NCI-H2196 (cell line): ENCODE measurements around the gene PRSS50.

Experiments used
- DNase-seq: peaks from one replicate; lab custom pipeline; 2025; ENCODE audit not compliant: unreplicated experiment; lab: John Stamatoyannopoulos, UW

Gene PRSS50

DNA sequence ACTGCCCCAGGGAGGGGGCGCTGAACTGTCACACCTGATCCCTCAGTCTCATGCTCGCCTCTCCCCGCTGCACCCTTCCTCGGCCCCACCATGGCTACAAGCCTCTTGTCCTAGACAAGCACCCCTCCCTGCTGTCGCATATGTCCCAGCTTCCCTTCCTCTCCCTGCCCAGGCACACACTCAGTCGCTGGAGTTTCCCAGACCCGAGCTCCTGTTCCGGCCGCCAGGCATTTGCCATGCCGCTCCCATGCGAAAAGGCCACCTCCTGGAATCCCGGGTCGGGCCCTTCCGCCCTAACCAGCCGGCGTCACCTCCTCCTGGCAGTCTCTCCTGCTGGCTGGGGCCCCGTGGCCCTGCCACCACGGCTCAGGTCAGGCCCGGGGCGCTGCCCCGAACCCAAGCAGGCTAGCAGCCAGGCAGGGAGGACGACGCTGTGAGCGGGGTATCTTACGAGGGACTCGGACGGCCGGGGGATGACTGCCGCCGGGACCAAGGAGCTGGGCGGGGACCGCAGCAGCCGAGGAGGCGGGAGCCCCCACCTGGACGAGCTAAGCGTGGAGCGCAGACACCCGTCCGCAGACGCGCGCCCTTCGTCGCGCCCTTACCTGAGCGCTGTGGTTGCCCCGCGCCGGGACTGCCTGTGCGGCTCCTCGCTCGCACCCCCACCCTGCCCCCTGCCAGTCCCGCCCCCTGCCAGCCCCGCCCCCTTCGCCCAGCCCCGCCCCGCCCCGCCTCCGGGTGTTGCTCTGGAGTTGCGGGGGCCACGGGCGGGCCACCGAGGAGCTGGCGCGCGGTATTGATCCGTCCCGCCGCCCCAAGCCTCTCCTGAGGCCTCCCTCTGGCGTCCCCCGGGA is 24.4 kb downstream of the PRSS50 start, which contains the start of gene ALS2CL:
Gene ALS2CL (minus strand): TSS at position 642 of the 854 bp plus-strand sequence. CDS start 4,239 bp downstream, outside the sequence.
- DNase-seq: no peak

DNA sequence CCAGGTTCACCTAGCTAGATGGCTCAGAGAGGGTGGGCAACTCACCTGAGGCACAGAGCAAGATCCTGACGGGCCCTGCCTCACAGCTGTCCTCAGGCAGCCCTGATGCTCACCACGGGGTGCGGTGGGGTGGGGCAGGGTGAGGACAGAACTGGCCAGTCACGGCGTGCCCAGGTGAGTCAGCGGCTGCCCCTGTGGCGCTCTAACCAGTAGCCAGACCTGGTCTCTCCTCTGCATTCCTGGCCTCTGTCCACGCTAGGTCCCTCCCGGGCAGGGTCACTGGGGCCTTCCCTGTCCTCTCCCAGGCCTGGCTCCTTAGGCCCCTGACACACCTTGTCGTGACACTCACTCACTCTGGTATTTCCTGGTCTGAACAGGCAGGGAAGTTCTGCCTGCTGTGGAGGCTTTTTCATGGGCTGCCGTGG is 25.1 kb downstream of the PRSS50 start:
- DNase-seq: no peak

DNA sequence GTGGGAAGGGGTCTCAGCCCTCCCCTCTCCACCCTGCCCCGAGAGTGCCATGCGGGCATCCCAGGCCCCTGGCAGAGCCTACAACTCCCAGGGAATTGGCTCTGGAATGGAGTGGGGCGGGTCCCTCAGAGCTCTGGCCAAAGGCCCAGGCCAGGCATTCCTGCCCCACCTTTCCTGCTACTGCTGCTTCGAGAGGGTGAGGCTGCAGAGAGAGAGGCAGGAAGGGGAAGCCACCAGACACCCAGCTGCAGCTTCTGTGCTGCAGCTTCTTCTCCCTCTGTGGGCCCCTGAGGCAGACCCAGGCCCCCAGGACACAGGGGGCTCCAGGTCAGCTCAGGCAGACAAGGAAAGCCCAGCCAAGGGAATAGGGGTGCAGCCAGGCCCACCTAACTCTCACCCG is 26.9 kb downstream of the PRSS50 start:
- DNase-seq: no peak

DNA sequence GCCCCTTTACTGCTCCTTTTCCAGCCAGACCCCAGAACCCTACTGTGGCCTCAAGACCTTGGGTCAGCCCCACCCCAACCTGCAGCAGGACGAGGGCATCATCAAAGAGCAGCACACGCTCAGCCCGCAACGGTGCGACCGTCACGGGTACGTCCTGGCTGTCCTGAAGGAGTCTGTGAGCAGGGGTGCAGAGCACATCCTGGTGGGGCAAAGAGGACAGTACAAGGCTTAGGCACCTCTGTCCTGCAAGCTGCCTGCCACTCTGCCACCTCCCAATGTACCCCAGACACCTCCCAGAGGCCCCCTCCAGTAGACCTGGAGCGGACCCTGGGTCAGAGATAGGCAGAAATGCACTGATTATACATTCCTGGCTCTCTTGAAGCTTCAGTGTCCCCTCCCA is 32.2 kb downstream of the PRSS50 start:
- no peak for DNase-seq

DNA sequence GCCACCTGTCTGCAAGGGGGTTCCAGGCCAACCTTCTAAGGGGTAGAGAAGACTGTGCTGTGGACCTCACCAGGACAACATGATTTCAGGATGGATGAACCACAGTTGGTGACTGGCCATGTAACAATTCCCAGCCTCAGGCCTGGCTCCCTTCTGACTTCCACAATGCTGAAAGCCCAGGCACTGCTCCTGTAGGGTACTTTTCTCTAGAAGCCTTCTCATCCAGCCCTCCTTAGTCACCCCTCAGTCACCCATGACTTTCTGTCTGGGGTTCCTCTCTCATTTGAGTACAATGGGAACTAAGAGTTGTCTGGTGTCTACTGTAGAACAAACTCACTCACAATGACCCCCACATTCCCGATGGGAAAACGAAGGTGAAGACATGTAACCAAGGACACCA is 32.8 kb downstream of the PRSS50 start:
- no peak for DNase-seq

DNA sequence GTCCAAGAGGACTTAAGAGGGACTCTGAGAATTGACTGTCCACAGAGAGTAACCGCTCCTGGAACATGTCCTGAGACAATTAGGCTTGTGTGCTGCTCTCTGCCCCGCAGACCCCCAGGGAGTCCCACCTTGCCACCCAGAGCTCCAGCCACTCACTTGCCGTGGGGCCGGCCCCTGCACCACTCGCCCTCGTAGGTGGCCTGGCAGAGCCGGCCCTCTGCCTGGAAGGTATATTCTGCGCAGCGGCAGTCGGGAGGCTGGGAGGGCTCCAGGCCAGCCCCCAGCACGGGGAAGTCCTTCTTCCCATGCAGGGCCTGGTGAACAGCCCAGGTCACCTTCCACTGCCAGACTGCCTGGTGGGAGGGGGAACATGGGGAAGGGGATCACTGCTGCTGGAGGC is 34.7 kb downstream of the PRSS50 start:
- DNase-seq: no peak

DNA sequence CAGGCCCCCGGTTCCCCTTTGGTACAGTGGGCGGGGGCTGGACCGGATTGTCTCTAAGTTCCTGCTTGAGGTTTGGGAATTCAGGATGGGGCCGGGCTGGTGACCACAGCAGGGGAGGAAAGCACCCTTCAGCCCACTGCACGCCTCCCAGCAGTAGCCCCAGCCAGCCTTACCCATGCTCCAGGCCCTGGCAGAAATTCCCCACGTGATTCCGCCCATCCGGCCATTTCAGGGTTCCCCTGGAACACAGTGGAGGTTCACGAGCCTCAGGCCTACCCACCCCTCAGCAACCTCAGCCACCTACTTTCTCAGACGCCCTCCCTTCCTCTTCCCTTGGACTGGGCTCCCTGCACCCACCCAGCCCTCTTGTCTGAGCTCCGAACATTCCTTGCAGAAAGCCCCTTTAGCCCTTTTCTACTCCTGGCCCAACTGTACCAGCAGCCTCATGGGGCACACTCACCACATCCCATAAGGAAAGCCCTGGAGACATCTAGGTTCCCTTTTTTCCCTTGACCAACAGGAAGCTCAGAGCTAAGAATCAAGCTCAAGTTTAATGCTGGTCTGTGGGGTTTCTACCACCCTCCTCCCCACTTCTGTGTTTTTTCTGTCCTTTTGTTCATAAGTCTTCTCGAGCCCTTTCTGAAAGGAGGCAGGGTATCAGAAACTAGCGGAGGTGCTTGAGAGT is 35.7 kb downstream of the PRSS50 start:
- no peak for DNase-seq

DNA sequence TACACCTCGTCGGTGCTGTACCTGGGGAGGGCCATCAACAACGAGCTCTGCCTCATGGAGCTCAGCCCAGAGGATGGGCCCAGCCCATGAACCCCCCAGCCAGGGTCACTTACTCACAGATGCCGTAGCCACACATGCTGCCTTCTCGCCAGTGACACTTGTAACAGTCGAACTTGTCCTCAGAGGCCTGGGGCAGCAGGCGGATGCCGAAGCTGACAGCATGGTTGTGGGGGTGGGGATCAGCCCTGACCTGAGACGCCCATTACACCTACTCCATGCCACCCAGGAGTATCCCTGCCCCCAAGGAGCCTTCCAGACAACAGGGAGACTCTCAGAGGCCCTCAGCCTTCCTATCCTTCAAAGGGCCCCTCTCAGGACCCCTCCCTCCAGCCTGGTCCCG is 36.3 kb downstream of the PRSS50 start:
- DNase-seq: no peak

DNA sequence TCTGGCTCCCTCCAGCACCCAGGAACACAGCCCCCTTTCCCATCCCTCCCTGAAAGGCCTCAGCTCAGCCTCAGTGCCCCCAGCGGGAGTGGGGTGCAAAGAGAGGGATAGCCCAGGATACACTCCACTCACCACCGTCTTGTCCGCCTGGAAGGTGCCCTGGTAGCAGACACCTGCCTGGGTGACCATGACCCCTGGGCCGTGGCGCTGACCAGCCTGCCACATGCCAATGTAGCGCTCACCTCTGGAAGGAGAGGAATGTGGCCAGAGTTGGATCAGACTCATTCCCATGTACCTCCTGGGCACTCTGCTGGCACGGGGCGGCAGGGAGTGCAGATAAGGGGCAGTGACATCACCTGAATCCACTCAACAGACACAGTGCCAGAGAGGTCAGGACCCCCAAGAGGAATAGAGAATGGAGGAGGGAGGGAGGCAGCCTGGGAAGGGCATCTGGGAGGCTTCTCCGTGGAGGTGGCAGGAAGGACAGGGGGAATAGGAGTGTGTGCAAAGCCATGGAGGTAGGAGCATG is 37.3 kb downstream of the PRSS50 start:
- no peak for DNase-seq

DNA sequence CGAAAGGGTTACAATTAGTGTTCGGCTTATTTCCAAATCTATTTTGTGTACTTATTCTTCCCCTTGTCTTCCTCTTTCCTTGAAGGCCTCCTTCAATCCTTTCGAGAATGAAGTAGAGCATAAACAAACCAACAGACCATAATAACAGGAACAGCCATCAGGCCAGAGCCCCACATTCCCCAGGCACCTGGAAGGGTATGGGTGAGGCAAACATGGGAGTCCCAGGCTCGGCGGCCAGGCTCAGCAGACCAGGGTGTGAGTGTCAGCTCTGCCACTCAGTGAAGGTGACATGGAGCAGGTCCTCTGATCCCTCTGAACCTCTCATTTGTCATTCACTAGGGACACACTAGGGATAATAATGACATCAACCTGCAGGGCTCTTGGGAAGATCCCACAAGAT is 38.0 kb downstream of the PRSS50 start:
- no peak for DNase-seq

DNA sequence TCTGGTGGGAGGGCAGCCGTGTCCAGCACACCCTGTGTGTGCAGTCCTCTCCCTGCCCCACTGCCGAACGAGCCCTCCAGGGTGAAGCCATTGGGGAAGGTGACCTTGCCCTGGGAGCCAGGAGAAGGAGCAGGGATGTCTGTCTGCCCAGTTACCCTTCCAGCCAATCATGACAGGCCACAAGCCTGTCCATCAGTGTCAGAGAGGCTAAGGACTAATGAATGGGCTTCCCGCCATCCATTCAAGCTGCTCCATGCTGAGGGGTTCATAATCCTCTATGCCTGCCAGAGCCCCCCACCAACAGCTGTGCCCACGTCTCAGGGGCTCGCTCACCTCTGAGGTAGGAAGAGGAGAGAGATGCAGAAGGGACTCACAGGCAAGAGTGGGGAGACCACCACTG is 39.4 kb downstream of the PRSS50 start:
- DNase-seq: no peak

DNA sequence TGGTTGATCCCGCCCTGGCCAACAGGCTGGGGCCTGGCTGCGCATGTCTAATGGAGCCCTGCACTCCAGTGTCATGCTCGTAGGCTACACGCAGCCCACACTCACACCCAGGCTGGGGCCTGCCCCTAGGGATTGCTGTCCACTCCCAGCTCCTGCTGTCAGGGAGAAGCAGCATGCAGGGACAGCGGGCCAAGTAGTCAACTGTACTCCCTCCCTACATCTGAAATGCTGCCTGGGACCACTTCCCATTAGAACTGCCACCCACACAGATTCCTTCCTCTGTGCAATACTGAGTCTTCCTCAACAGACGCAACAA is 40.3 kb downstream of the PRSS50 start:
- no peak for DNase-seq

DNA sequence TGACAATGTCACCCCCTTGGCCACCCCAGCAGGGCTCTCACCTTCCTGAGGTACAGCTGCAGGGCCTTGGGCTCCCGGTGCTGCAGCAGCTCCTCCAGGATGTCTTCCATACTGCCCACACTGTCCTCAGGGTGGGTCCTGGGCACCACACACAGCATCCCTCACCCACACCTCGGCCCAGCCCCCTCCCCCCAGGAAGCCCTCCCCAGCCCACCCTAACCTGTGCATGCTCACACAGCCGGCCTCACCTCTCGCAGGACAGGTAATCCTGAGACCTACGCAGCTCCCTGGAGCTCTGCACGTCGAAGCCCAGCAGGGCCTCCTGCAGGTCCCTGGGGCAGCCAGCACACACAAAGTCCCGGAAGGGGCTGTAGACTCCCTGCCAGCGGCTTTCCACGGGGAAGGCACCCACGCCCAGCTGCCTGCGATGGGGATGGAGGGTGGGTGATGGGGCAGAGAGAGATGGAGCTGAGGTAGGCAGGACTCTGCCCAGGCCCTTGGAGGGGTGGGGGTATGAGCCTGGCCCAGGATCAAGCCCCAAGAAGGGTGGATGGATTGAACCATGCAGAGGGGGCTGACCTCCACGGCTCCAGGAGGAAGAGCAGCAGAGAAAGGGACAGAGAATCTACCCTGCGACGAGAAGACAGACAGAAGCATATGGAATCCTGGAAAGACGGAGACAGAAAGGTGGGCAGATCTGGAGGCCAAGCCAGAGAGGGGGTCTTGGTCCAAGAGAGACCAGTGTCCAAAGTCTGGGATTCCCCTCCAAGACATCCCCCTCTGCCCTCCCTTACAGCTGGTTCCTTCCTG is 40.9 kb downstream of the PRSS50 start:
- DNase-seq: no peak

DNA sequence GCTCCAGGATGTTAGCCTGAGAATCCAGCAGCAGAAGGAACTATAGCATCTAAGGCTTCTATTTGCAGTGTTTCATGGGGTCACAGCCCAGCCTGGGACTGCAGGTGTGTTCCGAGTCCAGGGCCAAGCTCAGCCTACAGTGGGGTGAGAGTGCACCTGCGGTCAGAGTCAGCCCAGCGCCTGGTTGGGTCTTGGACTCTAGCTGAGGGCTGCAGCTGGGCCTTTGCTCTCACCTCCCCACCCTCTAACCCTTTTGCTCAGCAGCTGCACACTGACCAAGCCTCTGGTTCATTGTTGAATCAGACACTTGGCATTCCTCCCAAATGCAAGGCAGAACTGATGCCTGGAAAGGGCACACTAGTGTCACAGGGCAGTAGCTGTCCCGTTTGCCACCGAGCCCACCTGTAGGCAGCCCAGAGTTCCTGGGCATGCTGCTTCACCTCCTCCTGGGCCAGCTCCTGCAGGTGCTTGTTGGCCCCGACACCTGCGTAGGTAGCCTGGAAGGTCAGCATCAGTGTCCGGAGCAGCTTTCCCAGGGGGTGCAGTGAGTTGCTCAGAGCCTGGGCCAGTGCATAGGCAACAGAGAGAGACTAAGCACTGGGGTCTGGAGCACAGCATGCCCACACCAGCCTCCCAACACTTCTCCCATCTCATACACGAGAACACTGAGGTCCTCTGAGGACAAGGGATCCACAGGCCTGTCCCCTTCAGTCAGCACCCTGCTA is 41.7 kb downstream of the PRSS50 start:
- DNase-seq: peak; percentile 14

DNA sequence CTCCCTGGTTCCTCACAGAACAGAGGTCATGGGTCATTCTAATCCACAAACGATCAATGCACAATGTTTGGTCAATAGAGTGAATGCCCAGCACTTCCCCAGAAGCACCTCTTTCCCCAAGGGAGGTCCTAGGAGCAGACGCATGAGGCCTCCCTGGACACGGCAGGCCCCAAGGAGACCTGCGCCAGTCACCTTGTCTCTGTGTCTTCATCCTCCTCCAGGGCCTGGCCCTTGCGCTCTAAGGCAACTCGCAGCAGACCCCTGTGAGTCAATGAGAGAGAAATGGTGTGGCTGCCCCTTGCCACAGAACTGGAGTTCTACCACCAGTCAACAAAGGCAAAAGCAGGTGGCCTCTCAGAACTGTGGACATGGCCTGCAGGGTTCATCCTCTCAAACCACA is 42.2 kb downstream of the PRSS50 start:
- DNase-seq: no peak

DNA sequence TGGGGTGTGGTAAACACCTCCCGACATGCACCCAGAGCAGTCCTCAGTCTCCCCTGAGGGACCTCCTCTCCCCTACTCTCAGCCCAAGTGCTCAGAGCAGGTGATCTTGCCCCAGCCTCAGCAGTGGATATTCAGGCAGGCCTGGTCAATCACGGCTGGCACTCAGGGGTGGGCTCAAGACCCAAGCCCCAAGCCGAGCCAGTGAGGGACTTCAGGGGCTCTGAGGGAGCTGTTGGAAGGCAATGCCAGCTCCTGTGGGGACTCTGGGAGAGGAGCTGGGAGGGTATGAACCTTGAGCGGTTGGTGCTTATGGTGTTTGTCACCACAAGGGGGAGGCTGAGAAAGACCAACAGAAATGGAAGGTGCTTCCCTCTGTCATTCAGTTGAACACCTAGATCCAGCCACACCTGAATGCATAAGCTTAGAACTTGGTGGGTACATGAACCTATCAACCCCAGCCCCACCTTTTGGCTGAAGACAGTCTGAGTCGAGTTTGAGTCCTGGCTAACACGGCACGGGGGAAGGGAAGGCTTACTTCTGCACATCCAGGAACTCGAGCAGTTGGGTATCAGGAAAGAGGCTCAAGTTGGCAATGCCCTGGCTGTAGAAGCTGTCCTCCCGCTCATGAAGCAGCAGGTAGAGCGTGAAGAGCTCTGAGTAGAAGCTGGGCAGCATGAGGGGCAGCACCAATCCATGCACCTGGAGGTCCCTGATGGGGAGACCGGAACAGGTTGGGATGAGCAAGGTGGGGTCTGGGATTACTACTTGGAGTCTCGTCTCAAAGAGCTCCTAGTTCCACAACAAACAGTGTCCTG is 43.4 kb downstream of the PRSS50 start:
- no peak for DNase-seq

DNA sequence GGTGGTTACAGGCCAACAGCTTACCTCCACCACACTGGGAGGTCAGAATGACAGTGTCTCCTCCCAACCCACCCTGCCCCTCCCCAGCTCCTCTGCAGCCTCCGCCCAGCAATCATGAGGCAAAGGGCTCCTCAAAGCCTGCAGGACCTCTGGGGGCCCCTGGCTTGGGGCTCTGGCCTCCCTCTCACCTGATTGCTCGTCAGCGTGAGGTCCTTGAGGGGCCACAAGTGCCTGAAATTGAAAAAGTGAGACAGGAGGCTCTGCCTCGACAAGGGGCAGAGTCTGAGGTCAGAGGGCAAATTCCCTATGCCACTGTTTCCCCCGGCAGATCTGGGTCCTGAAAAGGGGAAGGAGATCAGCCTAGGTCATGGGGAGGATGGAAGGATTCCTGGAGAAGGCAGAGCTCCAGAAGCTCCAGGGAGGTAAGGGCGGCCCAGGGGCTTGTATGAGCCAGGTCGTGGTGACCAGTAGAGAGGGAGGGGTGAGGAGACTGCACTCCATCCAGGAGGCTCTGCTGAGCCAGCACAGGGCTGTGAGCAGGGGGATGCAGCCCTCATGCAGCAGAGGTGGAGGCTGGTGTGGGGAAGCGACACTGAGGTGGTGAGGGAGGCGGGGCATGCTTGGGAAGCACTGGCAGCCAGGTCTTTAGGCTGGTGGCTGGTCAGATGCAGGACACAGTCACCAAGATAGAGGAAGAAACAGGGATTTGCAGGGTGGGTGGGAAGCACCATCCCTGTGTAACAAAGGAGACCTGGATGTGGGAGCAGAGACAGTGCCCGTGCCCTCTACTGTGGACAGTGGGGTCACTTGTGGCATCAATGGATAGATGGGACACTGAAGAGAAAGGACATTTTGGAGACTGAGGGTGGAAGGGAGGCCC is 44.3 kb downstream of the PRSS50 start:
- no peak for DNase-seq

DNA sequence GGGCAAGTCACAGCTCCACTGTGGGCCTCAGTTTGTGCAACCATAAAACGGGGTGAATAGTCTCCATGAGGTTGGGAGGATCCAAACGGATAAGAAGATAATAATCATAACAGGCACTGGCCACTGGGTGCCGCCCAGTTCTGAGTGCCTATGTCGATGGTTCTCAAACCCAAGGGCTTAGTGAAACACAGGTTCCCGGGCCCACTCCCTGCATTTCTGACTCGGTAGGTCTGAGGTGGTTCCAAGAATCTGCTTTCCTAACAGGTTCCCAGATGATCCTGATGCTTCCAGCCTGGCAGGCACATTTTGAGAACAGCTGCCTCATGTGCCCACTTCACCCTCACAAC is 45.3 kb downstream of the PRSS50 start:
- DNase-seq: no peak
